GM12878 (cell line): ENCODE results near the gene ARHGAP26. TPM values are rescaled to one million over a fixed set of nuclear protein-coding genes. Genes with fewer than 3 reads are reported as not detected.

Source experiments
- ATAC-seq: fragments of 200-7000 bp; cut with Tn5 transposase; 3 replicates; pipeline ENCODE4 v1.9.1; 2020; ENCODE audit warnings: mild to moderate bottlenecking, moderate library complexity
- BruUV-seq: library from RNA; stranded (reverse); fragments of 400-500 nt; replicated peaks from 2 replicates; lab custom pipeline; 2021; lab: Mats Ljungman, UMichigan
- CTCF ChIA-PET: fragments of 300-600 bp; sonication (Branson Sonifier 250); formaldehyde crosslinking; extraction: SDS; loops from one replicate; lab custom pipeline; 2021; ENCODE audit warnings: inconsistent platforms; lab: Yijun Ruan, JAX
- POLR2A ChIA-PET: fragments of 350-600 bp; formaldehyde crosslinking; extraction: SDS; loops from one replicate; lab custom pipeline; 2021; ENCODE audit warnings: inconsistent platforms; lab: Charles Lee
- RAD21 ChIA-PET: fragments of 300-600 bp; sonication (Branson Sonifier 250); formaldehyde crosslinking; loops from one replicate; lab custom pipeline; 2023; ENCODE audit warnings: antibody characterized with exemption; ENCODE audit not compliant: unreplicated experiment; lab: Charles Lee
- SMC1A ChIA-PET: fragments of 300-600 bp; sonication (Branson Sonifier 250); formaldehyde crosslinking; loops from one replicate; lab custom pipeline; 2023; ENCODE audit not compliant: unreplicated experiment, uncharacterized antibody; lab: Charles Lee
- DNase-seq: peaks from one replicate; pipeline ENCODE4 v3.0.0-alpha.2; 2011; ENCODE audit warnings: low read depth, low spot score
- FAIRE-seq: peaks from 3 replicates; lab custom pipeline; 2011; peaks lifted over from hg19 to GRCh38; lab: Jason Lieb, UNC
- H2AFZ ChIP-seq: 2 replicates; pipeline ENCODE4 v1.6.0; 2011; ENCODE audit warnings: low read depth, low read length, control low read depth; ENCODE audit not compliant: control insufficient read depth
- H3K27ac ChIP-seq: 2 replicates; pipeline ENCODE4 v1.5.1; 2011; ENCODE audit warnings: control low read depth; ENCODE audit not compliant: control insufficient read depth, insufficient read depth
- H3K27me3 ChIP-seq, 2 experiments: replicated peaks in 1 of 2; 2 replicates each; pipeline versions ENCODE4 v1.6.0 to v1.6.1; 2011; ENCODE audit warnings: low read length in 1 of 2; ENCODE audit not compliant: control insufficient read depth in 2 of 2, insufficient read depth in 2 of 2
- H3K36me3 ChIP-seq, 2 experiments: 2 replicates each; pipeline ENCODE4 v1.5.1; 2011; ENCODE audit warnings: low read length in 1 of 2; ENCODE audit not compliant: control insufficient read depth in 2 of 2, insufficient read depth in 2 of 2
- H3K4me1 ChIP-seq: 2 replicates; pipeline ENCODE4 v1.6.1; 2011; ENCODE audit warnings: mild to moderate bottlenecking, low read length, moderate library complexity, mixed read lengths; ENCODE audit not compliant: control insufficient read depth, insufficient read depth
- H3K4me2 ChIP-seq: 2 replicates; pipeline ENCODE4 v1.6.0; 2011; ENCODE audit warnings: control low read depth; ENCODE audit not compliant: control insufficient read depth, insufficient read depth
- H3K4me3 ChIP-seq: fragments of 200-600 bp; sonication (generic); 2 replicates; pipeline ENCODE4 v1.5.1; 2016
- H3K79me2 ChIP-seq: 2 replicates; pipeline ENCODE4 v1.6.0; 2011; ENCODE audit warnings: low read length; ENCODE audit not compliant: control insufficient read depth, insufficient read depth
- H3K9ac ChIP-seq: 2 replicates; pipeline ENCODE4 v1.8.0; 2011; ENCODE audit warnings: low read length, control low read depth, mixed read lengths; ENCODE audit not compliant: control insufficient read depth, insufficient read depth
- H3K9me3 ChIP-seq: replicated peaks from 3 replicates; pipeline ENCODE4 v1.5.1; 2011; ENCODE audit warnings: mild to moderate bottlenecking, low read length; ENCODE audit not compliant: control insufficient read depth, insufficient read depth
- H4K20me1 ChIP-seq: 2 replicates; pipeline ENCODE4 v1.6.0; 2011; ENCODE audit not compliant: control insufficient read depth, insufficient read depth
- HDAC2 ChIP-seq: fragments of 200-600 bp; sonication (generic); IDR thresholded peaks from 2 replicates; pipeline ENCODE4 v1.6.1; 2017
- SP1 ChIP-seq: IDR thresholded peaks from one replicate; pipeline ENCODE4 v1.6.1; 2011; ENCODE audit warnings: low read depth, low read length
- ZNF217 ChIP-seq: fragments of 450-650 bp; IDR thresholded peaks from 2 replicates; pipeline ENCODE4 v1.6.1; 2017; ENCODE audit warnings: antibody characterized with exemption, mild to moderate bottlenecking
- ZNF274 ChIP-seq: IDR thresholded peaks from one replicate; pipeline ENCODE4 v1.8.0; 2011; ENCODE audit not compliant: insufficient read length, insufficient read depth
- WGBS: methylation state at CpG from one replicate; pipeline ENCODE4 v1.1.6; 2016; ENCODE audit warnings: low lambda C conversion rate; ENCODE audit not compliant: insufficient replicate concordance, insufficient coverage; ENCODE audit errors: missing lambda C conversion rate; 5-methylcytosine and 5-hydroxymethylcytosine counted together
- in situ Hi-C: fragments of 300-500 bp; cut with MboI; formaldehyde crosslinking; loops from 9 replicates; pipeline ENCODE4 v1.14.3; 2018; ENCODE audit warnings: mixed read lengths
- intact Hi-C: fragments of 100-400 bp; cut with micrococcal nuclease; formaldehyde crosslinking; loops from one replicate; pipeline ENCODE4 v1.14.2; 2022; ENCODE audit not compliant: unreplicated experiment
- polyA plus RNA-seq, 11 experiments: library from polyadenylated mRNA; depleted of rRNA in 4 of 11; unstranded in 6 of 11; stranded (reverse) in 5 of 11; fragments of >200 nt; fragmentation: Nextera tagmentation in 4 of 11; fragmentation: Illumina TruSeq in 1 of 11; extraction: Ambion mirVana in 4 of 11; extraction: Trizol in 1 of 11; gene quantifications; 1 replicate in 1 of 11; 2 replicates in 10 of 11; pipeline versions ENCODE4 v1.2.1 to v1.2.3, GENCODE V29; 2011 to 2016; ENCODE audit warnings: inconsistent platforms in 2 of 11, missing spikeins in 2 of 11, low read depth in 1 of 11
- total RNA-seq, 4 experiments: library from RNA; depleted of rRNA in 3 of 4; stranded (reverse); fragments of >200 nt in 3 of 4; fragmentation: Illumina TruSeq in 1 of 4; extraction: Trizol in 1 of 4; gene quantifications; 2 replicates each; pipeline versions ENCODE4 v1.2.1 to v1.2.3, GENCODE V29; 2013 to 2021
- TF ChIP-seq, protein P1 (sequence below): IDR thresholded peaks from 2 replicates; pipeline ENCODE4 v1.6.1; 2012; ENCODE audit warnings: low read depth, low read length, improper control_type of control experiment
- TF ChIP-seq, protein P2 (sequence below): fragments of 450-650 bp; IDR thresholded peaks from 2 replicates; pipeline ENCODE4 v1.6.1; 2017; ENCODE audit warnings: mild to moderate bottlenecking, moderate library complexity
- TF ChIP-seq, protein P3 (sequence below), 3 experiments: IDR thresholded peaks in 2 of 3; conservative IDR thresholded peaks in 1 of 3; 2 replicates each; pipeline ENCODE4 v1.5.1; 2011; ENCODE audit warnings: low read depth in 3 of 3, low read length in 3 of 3, mild to moderate bottlenecking in 3 of 3, control low read depth in 2 of 3, moderate library complexity in 2 of 3, inconsistent platforms in 1 of 3, mixed read lengths in 1 of 3; ENCODE audit not compliant: control insufficient read depth in 2 of 3, insufficient read depth in 1 of 3; ENCODE audit errors: extremely low read depth in 1 of 3

Gene ARHGAP26
- total and polyA plus RNA-seq, 10 of the 15 experiments (the other 5 are each of a cell fraction or from before 2014, with no cell fraction given) = 9.4 to 41.5 (median 19.3) TPM

DNA sequence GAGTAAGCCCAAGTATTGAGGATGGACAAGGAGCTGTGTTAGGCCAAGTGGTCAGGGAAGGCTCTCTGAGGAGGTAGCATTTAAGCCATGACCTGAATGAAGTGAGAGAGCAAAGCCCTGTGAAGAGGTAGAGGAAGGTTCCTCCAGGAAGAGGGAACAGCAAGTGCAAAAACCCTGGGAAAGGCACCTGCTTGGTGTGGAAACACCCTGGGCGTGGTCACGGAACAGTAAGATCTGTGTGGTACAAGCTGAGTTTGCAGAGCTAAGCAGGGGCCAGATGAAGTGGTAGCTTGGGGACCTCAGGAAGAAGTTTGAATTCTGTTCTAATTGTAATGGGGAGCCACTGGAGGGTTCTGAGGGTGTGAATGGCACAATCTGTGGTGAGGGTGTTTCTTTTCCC, 310.2 kb downstream of the ARHGAP26 start:
- in situ Hi-C loops = no loop called here
- no peak overlapping the region for H3K4me2 ChIP-seq
- ChIA-PET SMC1A (interaction anchor here (0.7 to 1.6 kb wide), 8 partner anchors 9 to 93 kb away, joined by 3 to 5 read pairs (median 3); no protein-coding TSS in a partner anchor), RAD21 (no interaction called here), CTCF (interaction anchor here (0.5 to 1.4 kb wide), 4 partner anchors 13 to 201 kb away, joined by 3 to 4 read pairs (median 4); no protein-coding TSS in a partner anchor), POLR2A (interaction anchor here (0.6 to 2.0 kb wide), 5 partner anchors 11 to 102 kb away, joined by 3 to 11 read pairs (median 4); no protein-coding TSS in a partner anchor)
- H4K20me1 ChIP-seq = no peaks in the 10 kb centered on the region
- H3K27me3 ChIP-seq = no peaks in the 10 kb centered on the region
- no peak overlapping the region for H2AFZ ChIP-seq
- H3K4me1 ChIP-seq = no peaks in the 10 kb centered on the region
- no peaks in the 10 kb centered on the region for H3K9me3 ChIP-seq
- DNase-seq = no peak
- BruUV-seq = no TSS peak
- H3K4me3 ChIP-seq = no peak overlapping the region
- 100% methylated on average over 2 of the region's 2 CpGs for WGBS
- FAIRE-seq = no peak
- H3K9ac ChIP-seq = no peak overlapping the region
- TF ChIP-seq, protein P1, sequence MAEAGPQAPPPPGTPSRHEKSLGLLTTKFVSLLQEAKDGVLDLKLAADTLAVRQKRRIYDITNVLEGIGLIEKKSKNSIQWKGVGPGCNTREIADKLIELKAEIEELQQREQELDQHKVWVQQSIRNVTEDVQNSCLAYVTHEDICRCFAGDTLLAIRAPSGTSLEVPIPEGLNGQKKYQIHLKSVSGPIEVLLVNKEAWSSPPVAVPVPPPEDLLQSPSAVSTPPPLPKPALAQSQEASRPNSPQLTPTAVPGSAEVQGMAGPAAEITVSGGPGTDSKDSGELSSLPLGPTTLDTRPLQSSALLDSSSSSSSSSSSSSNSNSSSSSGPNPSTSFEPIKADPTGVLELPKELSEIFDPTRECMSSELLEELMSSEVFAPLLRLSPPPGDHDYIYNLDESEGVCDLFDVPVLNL = no peak
- TF ChIP-seq, protein P2, sequence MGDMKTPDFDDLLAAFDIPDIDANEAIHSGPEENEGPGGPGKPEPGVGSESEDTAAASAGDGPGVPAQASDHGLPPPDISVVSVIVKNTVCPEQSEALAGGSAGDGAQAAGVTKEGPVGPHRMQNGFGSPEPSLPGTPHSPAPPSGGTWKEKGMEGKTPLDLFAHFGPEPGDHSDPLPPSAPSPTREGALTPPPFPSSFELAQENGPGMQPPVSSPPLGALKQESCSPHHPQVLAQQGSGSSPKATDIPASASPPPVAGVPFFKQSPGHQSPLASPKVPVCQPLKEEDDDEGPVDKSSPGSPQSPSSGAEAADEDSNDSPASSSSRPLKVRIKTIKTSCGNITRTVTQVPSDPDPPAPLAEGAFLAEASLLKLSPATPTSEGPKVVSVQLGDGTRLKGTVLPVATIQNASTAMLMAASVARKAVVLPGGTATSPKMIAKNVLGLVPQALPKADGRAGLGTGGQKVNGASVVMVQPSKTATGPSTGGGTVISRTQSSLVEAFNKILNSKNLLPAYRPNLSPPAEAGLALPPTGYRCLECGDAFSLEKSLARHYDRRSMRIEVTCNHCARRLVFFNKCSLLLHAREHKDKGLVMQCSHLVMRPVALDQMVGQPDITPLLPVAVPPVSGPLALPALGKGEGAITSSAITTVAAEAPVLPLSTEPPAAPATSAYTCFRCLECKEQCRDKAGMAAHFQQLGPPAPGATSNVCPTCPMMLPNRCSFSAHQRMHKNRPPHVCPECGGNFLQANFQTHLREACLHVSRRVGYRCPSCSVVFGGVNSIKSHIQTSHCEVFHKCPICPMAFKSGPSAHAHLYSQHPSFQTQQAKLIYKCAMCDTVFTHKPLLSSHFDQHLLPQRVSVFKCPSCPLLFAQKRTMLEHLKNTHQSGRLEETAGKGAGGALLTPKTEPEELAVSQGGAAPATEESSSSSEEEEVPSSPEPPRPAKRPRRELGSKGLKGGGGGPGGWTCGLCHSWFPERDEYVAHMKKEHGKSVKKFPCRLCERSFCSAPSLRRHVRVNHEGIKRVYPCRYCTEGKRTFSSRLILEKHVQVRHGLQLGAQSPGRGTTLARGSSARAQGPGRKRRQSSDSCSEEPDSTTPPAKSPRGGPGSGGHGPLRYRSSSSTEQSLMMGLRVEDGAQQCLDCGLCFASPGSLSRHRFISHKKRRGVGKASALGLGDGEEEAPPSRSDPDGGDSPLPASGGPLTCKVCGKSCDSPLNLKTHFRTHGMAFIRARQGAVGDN = no peak
- TF ChIP-seq HDAC2 = no peak
- TF ChIP-seq ZNF274 = no peak
- no peak for TF ChIP-seq ZNF217
- no peak for TF ChIP-seq SP1
- TF ChIP-seq, protein P3, sequence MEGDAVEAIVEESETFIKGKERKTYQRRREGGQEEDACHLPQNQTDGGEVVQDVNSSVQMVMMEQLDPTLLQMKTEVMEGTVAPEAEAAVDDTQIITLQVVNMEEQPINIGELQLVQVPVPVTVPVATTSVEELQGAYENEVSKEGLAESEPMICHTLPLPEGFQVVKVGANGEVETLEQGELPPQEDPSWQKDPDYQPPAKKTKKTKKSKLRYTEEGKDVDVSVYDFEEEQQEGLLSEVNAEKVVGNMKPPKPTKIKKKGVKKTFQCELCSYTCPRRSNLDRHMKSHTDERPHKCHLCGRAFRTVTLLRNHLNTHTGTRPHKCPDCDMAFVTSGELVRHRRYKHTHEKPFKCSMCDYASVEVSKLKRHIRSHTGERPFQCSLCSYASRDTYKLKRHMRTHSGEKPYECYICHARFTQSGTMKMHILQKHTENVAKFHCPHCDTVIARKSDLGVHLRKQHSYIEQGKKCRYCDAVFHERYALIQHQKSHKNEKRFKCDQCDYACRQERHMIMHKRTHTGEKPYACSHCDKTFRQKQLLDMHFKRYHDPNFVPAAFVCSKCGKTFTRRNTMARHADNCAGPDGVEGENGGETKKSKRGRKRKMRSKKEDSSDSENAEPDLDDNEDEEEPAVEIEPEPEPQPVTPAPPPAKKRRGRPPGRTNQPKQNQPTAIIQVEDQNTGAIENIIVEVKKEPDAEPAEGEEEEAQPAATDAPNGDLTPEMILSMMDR (IDR thresholded peaks at IDR 0.05 in 2 of 3, conservative IDR thresholded peaks at IDR 0.05 in 1 of 3; ENCODE audit: control insufficient read depth in 2 of 3, extremely low read depth in 1 of 3, insufficient read depth in 1 of 3, low read depth in 3 of 3, low read length in 3 of 3) = no peak
- intact Hi-C loops = no loop called here
- no peak for ATAC-seq
- H3K27ac ChIP-seq = no peak overlapping the region
- no peaks in the 10 kb centered on the region for H3K79me2 ChIP-seq
- H3K36me3 ChIP-seq = no peaks in the 10 kb centered on the region; a peak in 2 of 4 replicates
